OCI-LY3 (cell line): ENCODE data around the gene RNF181.
"Not testable (repeated sequence)": the region's sequence is repeated elsewhere in the genome, so short reads cannot be mapped to it uniquely, and the experiment has no call there.

Experiments
- H2AFZ ChIP-seq: fragments of 200-600, 300-600 bp; shearing (Covaris generic); 2 replicates; pipeline ENCODE4 v1.6.0; 2014; ENCODE audit warnings: antibody characterized with exemption, low read depth, low read length
- H3K27ac ChIP-seq: fragments of 200-600, 300-600 bp; sonication (generic); 2 replicates; pipeline ENCODE4 v1.5.1; 2014; ENCODE audit warnings: mild to moderate bottlenecking, low read length, moderate library complexity, mixed read lengths
- H3K27me3 ChIP-seq: fragments of 200-600, 300-600 bp; sonication (generic); 2 replicates; pipeline ENCODE4 v1.6.1; 2014; ENCODE audit warnings: low read depth, low read length, mixed read lengths
- H3K36me3 ChIP-seq: fragments of 200-600, 300-600 bp; sonication (generic); replicated peaks from 2 replicates; pipeline ENCODE3; 2014; ENCODE audit warnings: low read depth, low read length, mixed read lengths
- H3K4me1 ChIP-seq: fragments of 300-600, 200-600 bp; sonication (generic); 2 replicates; pipeline ENCODE4 v1.6.1; 2014; ENCODE audit warnings: low read length, mixed read lengths
- H3K4me2 ChIP-seq: fragments of 200-600, 300-600 bp; sonication (generic); 2 replicates; pipeline ENCODE4 v1.6.1; 2014; ENCODE audit warnings: low read length, mixed read lengths
- H3K4me3 ChIP-seq: fragments of 300-600, 200-600 bp; sonication (generic); 2 replicates; pipeline ENCODE4 v1.5.1; 2014; ENCODE audit warnings: antibody characterized with exemption, mild to moderate bottlenecking, low read length, moderate library complexity
- H3K79me2 ChIP-seq: fragments of 300-600, 200-600 bp; shearing (Covaris generic); 2 replicates; pipeline ENCODE4 v1.6.1; 2014; ENCODE audit warnings: mild to moderate bottlenecking, low read length, mixed read lengths
- H3K9ac ChIP-seq: fragments of 300-600, 200-600 bp; shearing (Covaris generic); 2 replicates; pipeline ENCODE4 v1.6.0; 2014; ENCODE audit warnings: mild to moderate bottlenecking, low read length, moderate library complexity
- H3K9me3 ChIP-seq: fragments of 200-600, 300-600 bp; shearing (Covaris generic); 2 replicates; pipeline ENCODE4 v1.6.1; 2014; ENCODE audit warnings: low read length, mixed read lengths; ENCODE audit not compliant: insufficient read depth
- H4K20me1 ChIP-seq: fragments of 200-600, 300-600 bp; sonication (generic); 2 replicates; pipeline ENCODE4 v1.6.1; 2016; ENCODE audit warnings: low read length, mixed read lengths; ENCODE audit not compliant: insufficient read depth
- CTCF ChIP-seq: fragments of 200-600, 300-600 bp; sonication (generic); IDR thresholded peaks from 2 replicates; pipeline ENCODE4 v1.5.1; 2014; ENCODE audit warnings: antibody characterized with exemption, low read length, low read depth
- EZH2phosphoT487 ChIP-seq: fragments of 200-600 bp; shearing (Covaris generic); IDR thresholded peaks from 2 replicates; pipeline ENCODE4 v1.6.1; 2018; ENCODE audit warnings: antibody characterized with exemption, mixed run types, low read depth

RNF181 gene

GRCh38 chr2:85558160-85558559, 37.4 kb upstream of the RNF181 start:
- peaks cover 25% of the 10 kb centered on the region for H3K36me3 ChIP-seq
- H3K4me2 ChIP-seq = no peak overlapping the region
- no peaks in the 10 kb centered on the region for H3K27me3 ChIP-seq
- H3K27ac ChIP-seq = no peak overlapping the region
- TF ChIP-seq EZH2phosphoT487 (no peak), CTCF (no peak)
- no peaks in the 10 kb centered on the region for H4K20me1 ChIP-seq
- H3K9ac ChIP-seq = no peak overlapping the region
- H3K79me2 ChIP-seq = peaks cover 30% of the 10 kb centered on the region
- H3K4me1 ChIP-seq = peaks cover 11% of the 10 kb centered on the region; the same call in 1 of the 2 replicates
- H2AFZ ChIP-seq = no peak overlapping the region
- H3K9me3 ChIP-seq = no peaks in the 10 kb centered on the region
- H3K4me3 ChIP-seq = no peak overlapping the region

GRCh38 chr2:85560403-85560726, 35.2 kb upstream of the RNF181 start:
- Histone ChIP-seq H3K4me1 (peaks cover 25% of the 10 kb centered on the region), H3K9ac (peak overlapping the region; percentile 78), H3K4me2 (peak overlapping the region; percentile 91), H3K79me2 (peaks cover 30% of the 10 kb centered on the region), H3K36me3 (peaks cover 13% of the 10 kb centered on the region), H3K4me3 (peak overlapping the region; percentile 94)
- not testable (repeated sequence) for H3K27me3 ChIP-seq, H3K27ac ChIP-seq, H4K20me1 ChIP-seq, H3K9me3 ChIP-seq, H2AFZ ChIP-seq

GRCh38 chr2:85560812-85561279, 34.7 kb upstream of the RNF181 start:
- Histone ChIP-seq H3K27me3 (no peaks in the 10 kb centered on the region), H3K4me1 (peaks cover 25% of the 10 kb centered on the region), H3K4me2 (peak overlapping the region; percentile 91), H3K36me3 (peaks cover 13% of the 10 kb centered on the region), H3K9me3 (no peaks in the 10 kb centered on the region), H3K4me3 (peak overlapping the region; percentile 94), H2AFZ (no peak overlapping the region), H3K79me2 (peaks cover 30% of the 10 kb centered on the region), H3K9ac (peak overlapping the region; percentile 78), H4K20me1 (no peaks in the 10 kb centered on the region), H3K27ac (no peak overlapping the region)
- TF ChIP-seq EZH2phosphoT487 (no peak), CTCF (no peak)

GRCh38 chr2:85561280-85562212, 34.0 kb upstream of the RNF181 start, which contains the start of gene GGCX:
TSS of gene GGCX (minus strand) at chr2:85561493. CDS start at chr2:85561428, 65 bp downstream.
- peaks cover 25% of the 10 kb centered on the region for H3K4me1 ChIP-seq
- peaks cover 13% of the 10 kb centered on the region for H3K36me3 ChIP-seq
- H3K79me2 ChIP-seq = peaks cover 30% of the 10 kb centered on the region
- H4K20me1 ChIP-seq = no peaks in the 10 kb centered on the region
- peak within 1 kb of the TSS; percentile 91 for H3K4me2 ChIP-seq
- H3K9ac ChIP-seq = peak within 1 kb of the TSS; percentile 93
- no peaks in the 10 kb centered on the region for H3K27me3 ChIP-seq
- peak within 1 kb of the TSS; percentile 94 for H3K4me3 ChIP-seq
- H3K27ac ChIP-seq = peak within 1 kb of the TSS; percentile 71
- peak within 1 kb of the TSS; percentile 90 for H2AFZ ChIP-seq
- no peak for TF ChIP-seq EZH2phosphoT487
- no peak for TF ChIP-seq CTCF
- no peaks in the 10 kb centered on the region for H3K9me3 ChIP-seq
